ENCODE results near the gene KIF20B.
A peak's percentile ranks its signal among the peaks of the same experiment; 100 is the strongest.
"Not testable (repeated sequence)": the region's sequence is repeated elsewhere in the genome, so short reads cannot be mapped to it uniquely, and the experiment has no call there.

Gene KIF20B

DNA sequence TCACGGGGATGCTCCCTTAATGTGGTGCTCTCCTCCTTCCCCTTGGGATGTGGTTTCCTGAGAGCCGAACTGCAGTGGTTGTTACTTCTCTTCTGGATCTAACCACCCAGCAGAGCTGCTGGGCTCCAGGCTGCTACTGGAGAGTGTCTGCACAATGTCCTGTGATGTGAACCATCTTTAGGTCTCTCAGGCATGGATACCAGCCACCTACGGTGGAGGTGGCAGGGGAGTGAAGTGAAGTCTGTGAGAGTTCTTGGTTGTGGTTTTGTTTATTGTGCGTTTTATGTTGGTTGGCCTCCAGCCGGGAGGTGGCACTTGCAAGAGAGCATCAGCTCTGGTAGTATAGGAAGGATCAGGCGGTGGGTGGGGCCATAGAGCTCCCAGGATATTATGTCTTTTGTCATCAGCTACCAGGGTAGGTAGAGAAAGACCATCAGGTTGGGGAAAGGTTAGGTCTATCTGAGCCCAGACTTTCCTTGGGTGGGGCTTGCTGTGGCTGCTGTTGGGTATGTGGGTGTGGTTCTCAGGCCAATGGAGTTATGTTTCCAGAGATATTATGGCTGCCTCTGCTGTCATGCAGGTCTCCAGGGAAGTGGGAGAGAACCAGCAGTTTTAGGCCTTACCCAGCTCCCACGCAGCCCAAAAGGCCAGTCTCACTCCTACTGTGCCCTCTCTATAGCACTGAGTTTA lies 87.9 kb downstream of the KIF20B start:
- DNase-seq = no peak

GRCh38 chr10:89792187-89792586 lies 90.8 kb downstream of the KIF20B start:
- DNase-seq = no peak

GRCh38 chr10:89793649-89794254 lies 92.4 kb downstream of the KIF20B start:
- DNase-seq = peak; percentile 51

GRCh38 chr10:89795840-89796239 lies 94.5 kb downstream of the KIF20B start:
- no peak for DNase-seq

- no peak for DNase-seq
These were observed 96.7 kb downstream of the KIF20B start for GRCh38 chr10:89798092-89798491.

GRCh38 chr10:89799573-89799972 lies 98.2 kb downstream of the KIF20B start:
- DNase-seq = no peak

DNA sequence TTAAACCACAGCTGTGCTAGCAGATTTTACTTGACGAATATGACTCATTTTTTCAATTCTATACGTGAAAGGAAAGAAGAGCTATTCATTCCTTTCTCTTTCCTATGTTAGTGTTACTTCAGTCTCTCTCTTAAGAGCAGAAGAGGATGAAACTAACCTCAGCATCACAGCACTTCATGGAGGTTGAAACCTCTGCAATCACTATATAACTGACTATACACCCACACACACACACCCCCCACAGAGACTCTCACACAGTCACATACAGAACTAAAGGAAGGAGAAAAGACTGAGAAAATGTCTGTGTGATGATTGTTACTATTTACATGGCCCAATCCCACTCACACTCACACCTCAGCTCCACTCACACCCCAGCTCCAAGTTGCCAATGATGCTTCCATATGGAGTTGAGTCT lies 104.2 kb downstream of the KIF20B start:
- no peak for DNase-seq

- no peak for DNase-seq
These were observed 107.5 kb downstream of the KIF20B start for GRCh38 chr10:89808842-89809241.

- DNase-seq = no peak
These were observed 108.4 kb downstream of the KIF20B start for GRCh38 chr10:89809766-89810165.

DNA sequence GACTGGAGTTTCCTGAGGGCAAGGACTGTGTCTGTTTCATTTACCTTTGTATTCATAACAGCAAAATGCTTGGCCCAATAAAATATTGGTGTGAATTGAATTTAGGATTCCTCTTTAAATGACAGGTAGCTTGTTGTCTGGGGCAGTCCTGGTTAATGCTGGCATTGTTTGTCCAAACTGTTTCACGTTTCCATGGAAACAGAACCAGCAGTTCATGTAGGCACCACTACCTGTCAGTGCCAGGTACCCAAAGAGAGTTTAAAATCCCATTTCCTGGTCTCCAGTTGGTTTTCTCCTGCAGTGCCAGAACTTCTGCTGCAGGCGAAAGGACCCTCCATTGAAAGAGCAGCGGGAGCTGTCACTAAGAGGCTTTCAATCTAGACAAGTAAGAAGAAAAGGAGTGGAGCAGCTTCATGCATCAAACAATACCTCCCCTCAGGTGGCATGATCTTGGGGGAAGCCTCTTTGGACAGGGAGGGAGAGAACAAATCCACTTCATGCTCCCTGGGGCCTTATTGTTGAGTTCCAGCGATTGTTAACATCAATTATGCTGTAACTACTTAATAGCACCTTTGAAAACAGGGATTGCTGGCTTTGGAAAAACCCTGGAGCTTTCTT lies 109.6 kb downstream of the KIF20B start:
- peak; percentile 85 for DNase-seq

- DNase-seq = no peak
These were observed 112.2 kb downstream of the KIF20B start for GRCh38 chr10:89813546-89813945.

GRCh38 chr10:89814278-89814677 lies 112.9 kb downstream of the KIF20B start:
- DNase-seq = no peak

GRCh38 chr10:89815049-89815853 lies 113.9 kb downstream of the KIF20B start:
- DNase-seq = no peak

GRCh38 chr10:89819008-89819407 lies 117.6 kb downstream of the KIF20B start:
- DNase-seq = not testable (repeated sequence)
